ENCODE results near the gene CDH4.
"Not testable (repeated sequence)": the region's sequence is repeated elsewhere in the genome, so short reads cannot be mapped to it uniquely, and the experiment has no call there.

The CDH4 gene

DNA sequence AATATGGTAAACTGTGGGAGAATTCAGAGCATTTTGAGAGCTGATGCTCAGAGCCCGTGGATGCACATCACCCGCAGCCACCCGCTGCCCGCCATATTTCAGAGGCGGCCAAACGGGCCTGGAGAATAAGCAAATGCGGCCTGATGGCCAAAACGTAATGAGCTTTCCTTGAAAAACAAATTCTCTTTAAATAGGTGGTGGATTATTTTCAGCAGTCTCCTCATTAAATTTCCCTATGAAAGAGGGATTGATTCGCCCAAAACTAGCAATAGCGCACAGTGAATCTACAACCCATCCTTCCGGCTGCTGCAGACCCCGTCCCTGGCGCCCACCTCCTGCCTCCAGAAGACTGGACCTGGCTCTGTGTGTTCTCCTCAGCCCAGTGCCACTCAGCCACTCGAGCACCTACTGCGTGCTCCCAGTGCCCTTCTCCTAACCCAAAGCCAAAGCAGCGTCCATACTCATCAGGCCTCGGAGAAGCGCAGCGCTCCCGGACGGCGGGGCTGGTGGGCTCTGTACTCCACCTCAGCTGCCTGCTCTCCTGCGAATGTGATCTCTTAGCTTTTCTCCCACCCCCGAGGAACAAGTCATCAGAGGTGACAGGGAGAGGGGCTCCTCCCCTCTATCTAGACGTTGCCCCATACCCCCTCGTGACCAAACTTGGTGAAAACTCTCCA, 588.9 kb downstream of the CDH4 start:
- FAIRE-seq, result no peak

DNA sequence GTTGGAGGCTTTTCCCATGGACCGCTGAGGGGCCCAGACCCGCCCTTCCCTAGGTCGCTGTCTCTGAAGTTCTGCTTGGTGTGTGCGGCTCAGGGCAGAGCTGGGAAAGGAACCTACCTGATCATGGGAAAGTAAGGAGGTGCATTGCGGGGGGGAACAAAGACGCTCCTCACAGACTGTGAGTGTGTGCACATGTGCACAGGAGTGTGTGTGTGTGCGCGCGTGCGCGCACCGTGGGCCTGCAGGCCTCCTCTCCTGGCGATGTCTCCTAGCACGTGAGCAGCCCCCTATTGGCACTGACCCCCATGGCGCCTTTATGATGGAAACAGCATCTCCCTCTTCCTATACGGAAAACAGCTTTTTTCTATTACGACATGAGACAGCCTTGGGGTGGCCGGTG, 589.5 kb downstream of the CDH4 start:
- no peak for FAIRE-seq

DNA sequence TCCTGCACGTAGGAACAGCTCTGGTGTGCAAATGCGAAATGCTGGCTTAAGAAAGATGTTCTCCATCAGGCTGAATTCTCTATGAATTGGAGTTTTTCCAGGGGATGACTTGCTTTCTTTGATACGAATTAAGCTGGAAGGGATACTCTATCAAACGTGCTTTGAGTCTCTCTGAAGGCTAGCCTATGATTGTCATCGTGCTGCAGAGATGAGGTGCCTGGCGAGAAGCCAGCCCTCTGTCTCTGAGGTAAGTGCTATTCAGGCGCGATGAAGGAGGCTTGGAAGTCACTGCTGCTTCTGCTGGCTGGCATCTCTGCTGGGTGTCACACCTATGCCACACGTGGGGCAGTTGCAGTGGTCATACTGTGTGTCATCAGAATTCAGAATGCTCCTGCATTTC, 589.9 kb downstream of the CDH4 start:
- FAIRE-seq, result no peak

DNA sequence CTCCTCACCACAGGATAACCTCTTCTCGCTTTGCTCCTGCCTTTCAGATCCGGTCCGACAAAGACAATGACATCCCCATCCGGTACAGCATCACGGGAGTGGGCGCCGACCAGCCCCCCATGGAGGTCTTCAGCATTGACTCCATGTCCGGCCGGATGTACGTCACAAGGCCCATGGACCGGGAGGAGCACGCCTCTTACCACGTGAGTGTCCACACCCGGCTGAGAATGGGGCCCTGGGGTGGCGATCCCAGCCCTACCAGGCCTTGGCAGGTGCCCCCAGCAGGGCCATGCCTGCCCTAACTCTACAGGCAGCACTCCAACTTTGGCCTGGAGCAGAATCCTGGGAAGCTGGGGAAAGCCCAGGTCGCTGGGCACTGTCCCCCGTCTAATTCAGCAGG, 592.6 kb downstream of the CDH4 start:
- FAIRE-seq, result no peak

DNA sequence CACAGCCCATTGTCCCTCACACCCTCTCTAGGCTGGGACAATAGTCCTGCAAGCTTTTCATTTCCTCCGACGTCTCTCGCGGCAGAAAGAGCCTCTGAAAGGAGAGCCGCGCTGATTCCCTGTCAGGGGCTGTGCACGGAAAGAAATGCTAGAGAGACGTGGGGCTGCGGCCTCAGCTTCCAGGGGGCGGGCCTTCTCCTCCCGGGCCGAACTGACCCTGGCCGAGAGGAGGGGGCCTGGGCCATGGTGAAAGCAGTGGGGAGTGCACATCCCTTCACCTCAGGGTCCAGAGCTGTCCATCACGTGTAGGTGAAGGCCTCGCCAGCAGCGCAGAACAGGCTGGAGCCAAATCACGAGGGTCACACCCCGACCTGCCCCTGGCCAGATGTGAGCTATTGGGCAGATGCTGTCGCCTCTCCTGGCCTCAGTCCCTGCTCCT, 593.2 kb downstream of the CDH4 start:
- FAIRE-seq, result no peak

DNA sequence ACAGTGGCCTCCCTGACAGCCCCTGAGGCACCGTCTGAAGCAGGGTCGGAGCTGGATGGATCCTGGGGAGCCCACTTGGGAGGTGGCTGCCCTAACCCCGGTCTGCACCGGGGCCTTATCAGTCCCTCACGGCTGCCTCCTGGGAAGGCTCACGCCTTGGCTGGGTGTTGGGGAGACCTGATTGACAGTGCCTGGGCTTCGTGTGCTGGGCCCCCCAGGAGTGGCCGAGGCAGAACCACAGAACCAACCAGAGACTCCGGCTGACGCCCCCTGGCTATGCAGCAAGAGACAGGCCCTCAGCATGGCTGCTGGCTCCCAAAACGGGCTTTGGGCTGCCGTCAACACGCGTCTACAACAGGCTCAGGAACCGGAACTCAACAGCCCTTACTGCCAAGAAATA, 594.0 kb downstream of the CDH4 start:
- FAIRE-seq, result no peak

DNA sequence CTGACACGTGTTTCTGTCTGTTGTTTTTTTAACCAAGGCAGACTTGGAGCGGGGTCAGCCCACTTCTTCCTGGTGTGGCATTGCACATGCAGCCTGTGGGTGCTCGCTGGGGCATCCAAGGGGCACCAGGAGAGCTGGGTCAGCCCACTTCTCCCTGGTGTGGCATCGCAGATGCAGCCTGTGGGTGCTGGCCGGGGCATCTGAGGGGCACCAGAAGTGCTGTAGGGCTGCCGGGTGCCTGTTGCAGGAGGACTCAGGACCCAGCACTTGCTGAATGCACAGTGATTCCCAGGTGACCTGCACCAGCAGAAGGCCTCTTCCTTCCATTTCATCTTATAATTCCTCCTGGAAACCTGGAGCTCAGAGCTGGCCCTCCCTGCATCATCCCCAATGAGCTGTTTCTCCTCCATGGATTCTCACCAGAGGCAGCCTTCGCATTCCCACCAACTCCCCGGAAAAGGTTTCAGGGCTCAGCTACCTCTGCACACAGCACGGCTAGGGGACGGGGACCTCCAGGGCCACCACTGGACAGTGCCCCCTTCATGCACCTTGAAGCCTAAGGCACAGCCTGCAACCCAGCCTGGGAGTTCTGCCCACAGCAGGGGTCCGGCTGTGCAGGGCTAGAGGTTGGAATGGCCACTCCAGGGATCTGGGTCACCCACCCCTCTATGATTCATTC, 594.8 kb downstream of the CDH4 start:
- FAIRE-seq, result no peak

DNA sequence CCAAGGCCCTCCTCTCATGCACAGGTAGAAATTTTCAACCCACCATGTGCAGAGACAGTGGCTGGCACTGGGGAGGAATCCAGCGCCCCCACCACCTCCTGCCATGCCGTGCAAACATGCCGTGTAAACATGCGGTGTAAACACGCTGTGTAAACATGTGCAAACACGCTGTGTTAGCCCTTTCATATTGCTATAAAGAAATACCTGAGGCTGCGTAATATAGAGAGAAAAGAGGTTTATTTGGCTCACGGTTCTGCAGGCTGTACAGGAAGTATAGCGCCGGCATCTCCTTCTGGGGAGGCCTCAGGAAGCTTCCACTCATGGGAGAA, 595.3 kb downstream of the CDH4 start:
- no peak for FAIRE-seq

DNA sequence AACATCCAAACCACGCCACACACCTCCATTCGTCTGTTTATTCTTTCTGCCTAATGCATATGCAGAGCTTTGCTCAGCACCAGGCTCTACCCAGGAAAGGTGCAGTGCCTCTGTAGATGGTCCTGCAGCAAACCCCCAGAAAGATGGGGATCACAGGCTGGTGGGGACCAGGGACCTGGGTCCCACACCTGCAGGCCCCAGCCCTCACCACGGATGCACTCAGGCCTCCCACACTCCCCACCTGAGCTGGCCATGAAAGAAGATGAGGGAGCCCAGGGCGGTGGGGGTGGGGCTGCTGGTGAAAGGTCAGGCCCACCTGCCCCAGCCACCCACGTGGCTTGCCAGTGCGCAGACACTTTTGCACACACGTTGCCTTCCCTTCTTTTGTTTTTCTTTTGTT, 595.9 kb downstream of the CDH4 start:
- FAIRE-seq, result no peak

DNA sequence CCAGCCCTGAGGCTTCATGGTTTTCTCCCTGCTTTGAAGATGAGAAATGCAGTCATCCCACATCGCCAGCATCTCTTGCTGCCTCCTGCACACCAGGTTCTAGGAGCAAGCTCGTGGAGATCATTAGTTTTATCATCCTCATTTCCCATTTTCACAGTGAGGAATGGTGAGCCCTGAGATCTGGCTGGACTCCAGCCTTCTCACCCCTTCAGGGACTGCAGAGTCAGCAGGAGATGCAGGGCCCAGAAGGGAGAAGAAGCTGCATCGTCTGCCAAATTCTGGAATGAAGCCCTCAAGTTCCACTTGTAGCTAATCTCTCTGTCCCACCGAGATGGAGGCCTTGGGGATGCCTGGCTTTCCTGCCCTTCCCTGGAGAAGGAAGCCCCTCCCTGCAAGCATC, 596.8 kb downstream of the CDH4 start:
- FAIRE-seq, result no peak

DNA sequence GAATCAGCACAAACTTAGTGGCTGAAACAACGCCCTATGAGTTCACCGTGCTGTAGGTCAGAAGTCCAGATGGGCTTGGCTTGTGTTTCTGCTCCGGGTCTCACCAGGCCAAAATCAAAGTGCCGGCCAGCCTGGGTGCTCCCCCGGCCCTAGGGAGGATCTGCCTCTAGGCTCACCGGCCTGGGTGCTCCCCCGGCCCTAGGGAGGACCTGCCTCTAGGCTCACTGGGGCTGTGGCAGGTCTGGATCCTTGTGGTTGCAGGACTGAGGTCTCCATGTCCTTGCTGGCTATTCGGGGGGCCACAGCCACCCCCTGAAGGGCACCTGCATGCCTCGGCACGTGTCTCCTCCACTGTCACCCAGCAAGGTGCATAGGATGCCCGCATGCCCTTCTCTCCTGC, 597.3 kb downstream of the CDH4 start:
- no peak for FAIRE-seq

DNA sequence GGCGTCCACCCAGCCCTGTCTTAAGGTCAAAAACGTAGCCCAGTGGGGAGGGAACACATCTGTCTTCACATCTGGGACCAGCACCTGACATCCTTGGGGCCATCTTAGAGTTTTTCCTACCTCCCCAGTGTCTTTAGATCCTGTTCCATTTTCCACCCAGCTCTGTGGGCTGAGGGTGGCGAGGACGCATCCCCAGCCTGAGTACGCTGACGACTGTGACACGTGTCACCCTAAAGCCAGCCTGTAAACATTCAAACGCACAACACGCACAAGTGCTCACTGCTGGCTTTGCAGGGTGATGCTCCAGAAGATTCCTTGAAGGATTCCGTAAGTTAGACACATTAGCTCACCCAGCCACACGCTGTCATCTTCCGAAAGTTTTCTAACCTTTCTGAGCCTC, 597.8 kb downstream of the CDH4 start:
- no peak for FAIRE-seq

DNA sequence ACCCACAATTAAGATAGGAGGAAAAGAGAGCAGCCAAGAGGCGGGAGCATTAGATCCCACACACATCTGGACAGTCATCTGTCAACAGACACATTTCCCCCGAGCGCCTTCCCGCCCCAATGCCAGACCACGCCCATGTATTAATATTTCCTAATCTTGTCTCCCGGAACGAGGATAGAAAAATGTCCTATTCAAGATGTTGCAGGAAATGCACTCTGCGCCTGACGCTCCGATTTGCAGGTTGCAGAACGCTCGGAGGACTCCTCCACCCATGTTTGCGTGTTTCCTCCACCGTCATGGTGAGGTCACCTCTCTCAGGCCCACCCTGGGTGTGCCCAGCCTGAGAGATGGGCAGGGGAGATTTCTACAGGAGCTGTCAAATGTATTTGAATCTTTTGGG, 598.4 kb downstream of the CDH4 start:
- FAIRE-seq, result no peak

DNA sequence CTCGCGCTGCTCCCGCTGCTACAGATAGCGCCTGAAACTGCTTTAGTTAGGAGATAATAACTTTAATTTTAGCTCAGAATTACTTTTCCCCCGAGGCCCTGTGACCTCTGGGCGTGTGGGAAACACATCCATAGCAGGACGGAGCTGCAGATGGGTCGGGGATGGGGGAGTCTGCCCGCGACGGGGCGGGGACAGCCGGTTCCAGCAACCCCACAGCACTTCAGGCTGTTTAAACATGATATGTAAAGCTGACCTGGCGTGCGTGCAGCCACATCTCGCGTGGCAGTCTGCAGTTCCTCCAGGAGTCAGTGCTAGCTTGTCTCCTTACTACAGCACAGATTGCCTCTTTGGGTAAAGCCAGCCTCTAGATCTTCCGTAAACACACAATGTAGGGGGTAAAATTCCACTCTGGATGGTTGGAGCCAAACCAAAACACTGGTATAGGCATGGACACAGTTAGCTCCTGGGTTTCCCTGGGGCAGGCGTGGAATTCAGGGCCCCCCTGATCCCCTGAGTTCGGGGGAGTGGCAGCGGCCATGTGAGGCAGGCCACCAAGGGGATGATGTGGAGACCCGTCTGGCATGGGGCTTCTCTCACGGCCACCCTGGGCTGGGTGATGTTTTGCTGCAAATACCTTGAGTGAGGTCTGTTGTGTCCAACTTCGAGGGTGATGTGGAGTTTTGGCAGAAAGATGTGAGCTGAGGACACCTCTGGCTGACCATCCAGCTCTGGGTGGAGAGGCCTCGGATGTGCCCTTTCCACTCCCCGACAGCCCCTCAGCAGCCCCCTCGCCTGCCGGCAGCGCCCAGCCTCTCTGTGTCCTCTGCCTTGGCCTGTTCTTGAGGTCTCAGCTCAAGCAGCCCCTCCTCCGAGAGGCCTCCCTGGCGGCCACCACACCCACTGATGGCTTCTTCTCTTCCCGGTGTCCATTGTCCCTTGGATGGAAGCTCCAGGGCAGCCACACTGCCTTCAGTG, 599.2 kb downstream of the CDH4 start:
- no peak for FAIRE-seq

DNA sequence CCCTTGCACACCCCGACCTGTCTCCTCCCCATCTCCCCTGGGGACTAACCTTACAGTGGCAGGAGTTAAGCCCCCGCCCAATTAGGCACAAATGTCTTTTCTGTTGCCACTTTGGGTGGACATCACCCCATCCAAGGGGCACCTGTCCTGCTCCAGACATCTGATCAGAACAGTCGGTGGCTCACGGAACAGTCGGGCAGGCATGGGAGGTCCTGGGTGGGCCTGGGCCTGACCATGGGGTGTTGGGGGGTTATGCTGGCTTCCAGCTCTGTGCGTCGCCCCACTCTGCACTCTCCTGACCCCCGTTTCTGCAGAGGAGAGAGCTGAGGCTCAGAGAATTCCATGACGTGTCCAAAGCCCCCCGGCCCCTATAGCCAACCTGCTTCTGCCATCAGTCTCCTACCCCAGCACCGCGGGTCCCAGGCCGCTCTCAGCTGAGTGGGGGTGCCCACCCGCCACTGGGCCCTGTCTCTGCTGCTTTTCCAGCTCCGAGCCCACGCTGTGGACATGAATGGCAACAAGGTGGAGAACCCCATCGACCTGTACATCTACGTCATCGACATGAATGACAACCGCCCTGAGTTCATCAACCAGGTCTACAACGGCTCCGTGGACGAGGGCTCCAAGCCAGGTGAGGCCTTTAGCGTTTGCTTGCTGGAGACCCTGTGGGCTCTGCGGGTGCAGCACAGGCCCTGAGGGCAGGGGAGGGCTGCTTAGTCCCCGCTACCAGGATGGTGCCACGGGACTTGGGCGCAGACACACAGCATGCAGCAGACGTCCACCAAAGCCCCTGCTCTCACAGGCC, 600.4 kb downstream of the CDH4 start:
- FAIRE-seq, result no peak

DNA sequence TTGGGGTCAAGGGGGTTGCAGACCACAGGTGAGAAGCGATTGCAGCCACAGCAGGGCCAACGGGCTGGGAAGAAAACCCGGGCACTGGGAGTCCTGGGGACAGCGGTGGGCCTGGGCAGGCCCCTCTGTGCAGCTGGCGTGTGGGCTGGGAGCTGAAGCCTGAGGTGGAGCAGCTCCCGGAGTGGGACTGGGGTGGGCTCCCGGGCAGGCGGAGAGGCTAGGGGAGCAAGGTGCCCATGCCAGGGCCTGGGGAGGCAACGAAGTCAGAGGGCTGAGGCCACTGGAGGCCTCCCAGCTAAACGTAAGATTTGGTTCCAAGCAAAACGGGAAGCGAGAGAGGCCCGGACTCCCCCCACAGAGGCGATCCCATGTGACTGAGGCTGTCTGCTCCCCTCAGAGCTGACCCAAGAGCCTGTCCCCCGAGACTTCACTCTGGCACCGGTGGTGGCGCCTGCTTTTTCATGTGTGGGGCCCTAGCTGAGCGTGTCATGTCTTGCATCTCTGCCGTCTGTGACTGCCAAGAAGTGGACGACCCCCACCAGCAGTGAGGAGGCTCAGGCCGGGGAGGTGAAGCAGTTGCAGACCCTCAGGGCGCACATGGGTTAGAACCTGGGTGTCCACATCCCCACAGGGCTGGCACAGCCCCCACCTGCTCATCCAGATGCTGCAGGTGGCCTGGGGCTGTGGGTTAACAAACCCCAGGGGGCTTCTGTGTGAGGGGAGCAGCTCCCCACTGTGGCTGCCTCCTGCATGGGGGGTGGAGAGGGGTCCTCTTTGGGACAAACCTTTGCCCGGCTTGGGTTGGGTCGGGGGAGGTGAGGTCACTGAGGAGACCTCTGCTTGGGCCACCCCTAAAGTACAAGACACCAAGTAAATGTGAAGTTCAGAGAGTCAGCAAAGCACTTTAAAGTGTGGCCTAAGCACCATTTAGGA, 601.3 kb downstream of the CDH4 start:
- no peak for FAIRE-seq

DNA sequence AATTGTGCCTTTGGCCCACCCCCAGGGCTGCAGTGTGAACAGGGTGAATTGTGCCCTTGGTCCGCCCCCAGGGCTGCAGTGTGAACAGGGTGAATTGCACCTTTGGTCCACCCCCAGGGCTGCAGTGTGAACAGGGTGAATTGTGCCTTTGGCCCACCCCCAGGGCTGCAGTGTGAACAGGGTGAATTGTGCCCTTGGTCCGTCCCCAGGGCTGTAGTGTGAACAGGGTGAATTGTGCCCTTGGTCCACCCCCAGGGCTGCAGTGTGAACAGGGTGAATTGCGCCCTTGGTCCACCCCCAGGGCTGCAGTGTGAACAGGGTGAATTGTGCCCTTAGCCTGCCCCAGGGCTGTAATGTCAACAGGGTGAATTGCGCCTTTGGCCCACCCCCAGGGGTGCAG, 602.5 kb downstream of the CDH4 start:
- not testable (repeated sequence) for FAIRE-seq

DNA sequence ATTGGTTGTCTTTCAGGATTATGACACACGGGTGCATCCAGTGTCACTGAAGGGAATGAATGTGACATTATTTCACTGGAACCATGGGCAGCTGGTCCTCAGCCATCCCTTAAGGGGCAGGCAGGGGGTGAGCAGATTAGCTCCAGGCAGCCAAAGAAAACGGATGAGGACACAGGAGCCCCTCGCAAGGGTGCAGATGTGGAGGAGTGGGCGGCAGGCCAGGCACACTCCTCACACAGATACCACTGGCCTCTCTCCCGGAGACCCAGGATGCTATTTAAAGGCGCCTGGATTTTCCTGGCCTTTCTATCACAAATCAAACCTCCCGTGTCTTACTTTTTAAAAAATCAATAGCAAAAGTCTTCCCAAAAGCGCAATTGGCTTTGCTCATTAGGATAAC, 603.2 kb downstream of the CDH4 start:
- FAIRE-seq, result no peak

DNA sequence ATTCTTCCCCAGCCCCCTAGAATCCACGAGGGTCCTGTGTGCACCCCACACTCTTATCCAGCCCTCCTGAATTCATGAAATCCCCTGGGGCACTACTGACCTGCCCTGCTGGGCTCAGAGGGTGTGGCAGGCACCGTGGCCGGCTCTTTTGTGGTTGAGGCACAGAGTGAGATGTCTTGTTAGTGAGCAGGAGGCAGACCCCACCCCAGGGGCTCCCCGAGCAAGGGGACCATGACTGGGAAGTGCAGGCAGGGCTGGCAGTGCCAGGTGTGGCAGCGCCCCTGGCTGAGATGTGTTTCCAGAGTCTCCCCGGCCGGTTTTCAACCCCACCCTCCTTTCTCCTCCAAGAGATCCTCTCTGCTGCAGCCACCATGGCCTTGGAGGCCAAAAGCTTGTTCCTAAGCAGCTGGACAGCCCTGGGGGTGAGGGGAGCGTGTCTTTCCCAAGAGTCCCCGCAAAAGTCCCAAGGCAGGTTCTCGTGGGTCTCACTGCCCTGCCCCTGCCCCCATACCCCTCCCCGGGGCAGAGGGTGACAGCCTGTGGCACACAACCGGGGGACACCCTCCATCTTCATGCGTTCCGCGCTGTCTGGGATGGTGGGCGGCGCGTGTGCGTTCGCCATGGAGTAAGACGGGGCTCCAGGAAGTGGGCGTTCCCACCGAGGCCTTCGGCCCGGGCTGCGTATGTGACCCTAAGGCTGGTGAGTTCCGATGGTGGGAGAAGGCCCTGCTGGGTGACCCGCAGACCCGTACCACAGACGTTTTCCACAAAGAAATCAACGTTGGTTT, 604.8 kb downstream of the CDH4 start:
- FAIRE-seq, result no peak

DNA sequence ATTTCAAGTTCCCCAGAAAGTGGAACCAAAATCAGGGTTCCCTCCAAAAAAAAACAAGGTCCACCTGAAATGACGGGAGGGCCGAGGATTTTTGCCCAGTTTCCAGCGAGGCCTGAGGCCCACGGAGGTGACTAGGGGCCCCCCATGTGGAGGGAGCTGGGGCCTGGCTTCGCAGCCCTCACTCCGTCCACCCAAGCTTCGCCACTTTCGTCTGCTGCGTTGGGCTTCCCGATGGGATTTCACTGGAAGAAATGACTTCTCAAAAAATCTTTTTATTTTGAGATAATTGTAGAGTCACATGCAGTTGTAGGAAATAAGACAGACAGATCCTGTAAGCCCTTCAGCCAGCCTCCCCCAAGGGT, 605.3 kb downstream of the CDH4 start:
- no peak for FAIRE-seq

DNA sequence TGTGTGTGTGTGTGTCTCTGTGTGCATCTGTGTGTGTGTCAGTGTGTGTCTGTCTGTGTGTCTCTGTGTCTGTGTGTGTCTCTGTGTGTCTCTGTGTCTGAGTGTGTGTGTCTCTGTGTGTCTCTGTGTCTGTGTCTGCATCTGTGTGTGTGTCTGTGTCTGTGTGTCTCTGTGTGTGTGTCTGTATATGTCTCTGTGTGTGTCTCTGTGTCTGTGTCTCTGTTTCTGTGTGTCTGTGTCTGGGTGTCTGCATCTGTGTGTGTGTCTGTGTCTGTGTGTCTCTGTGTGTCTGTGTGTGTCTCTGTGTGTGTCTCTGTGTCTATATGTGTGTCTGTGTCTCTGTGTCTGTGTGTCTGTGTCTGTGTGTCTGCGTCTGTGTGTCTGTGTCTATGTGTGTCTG, 605.8 kb downstream of the CDH4 start:
- no peak for FAIRE-seq
